GM23338 (cell line): ENCODE measurements around the gene MLC1. TPM values are rescaled to one million over a fixed set of nuclear protein-coding genes. Genes with fewer than 3 reads are reported as not detected.

Source experiments
- ATAC-seq: fragments of 200-7000 bp; cut with Tn5 transposase; 3 replicates; pipeline ENCODE4 v1.9.1; 2020
- DNase-seq: peaks from one replicate; pipeline ENCODE4 v3.0.0-alpha.2; 2015; ENCODE audit warnings: low spot score
- H2AFZ ChIP-seq: fragments of 200-600 bp; sonication (generic); 2 replicates; pipeline ENCODE4 v1.8.0; 2016; ENCODE audit warnings: antibody characterized with exemption, mild to moderate bottlenecking, moderate library complexity
- H3F3A ChIP-seq: fragments of 200-600 bp; sonication (generic); replicated peaks from 2 replicates; pipeline ENCODE4 v1.8.0; 2017; ENCODE audit warnings: antibody characterized with exemption, mixed run types, low read depth
- H3K27ac ChIP-seq: fragments of 200-600 bp; sonication (generic); 2 replicates; pipeline ENCODE4 v1.6.1; 2016; ENCODE audit warnings: low read depth
- H3K27me3 ChIP-seq: fragments of 200-600 bp; sonication (generic); 2 replicates; pipeline ENCODE4 v1.8.0; 2016; ENCODE audit warnings: mild to moderate bottlenecking, mixed run types, moderate library complexity; ENCODE audit not compliant: insufficient read depth
- H3K36me3 ChIP-seq: fragments of 200-600 bp; sonication (generic); 2 replicates; pipeline ENCODE4 v1.8.0; 2016; ENCODE audit warnings: mild to moderate bottlenecking; ENCODE audit not compliant: insufficient read depth
- H3K4me1 ChIP-seq: fragments of 200-600 bp; sonication (generic); 2 replicates; pipeline ENCODE4 v1.8.0; 2016; ENCODE audit warnings: mild to moderate bottlenecking, moderate library complexity; ENCODE audit not compliant: insufficient read depth
- H3K4me2 ChIP-seq: fragments of 200-600 bp; sonication (generic); 2 replicates; pipeline ENCODE4 v1.7.1; 2017; ENCODE audit warnings: mixed run types
- H3K4me3 ChIP-seq: fragments of 200-600 bp; sonication (generic); 2 replicates; pipeline ENCODE4 v1.6.1; 2016; ENCODE audit warnings: mixed run types
- H3K79me2 ChIP-seq: fragments of 200-600 bp; sonication (generic); replicated peaks from 2 replicates; pipeline ENCODE4 v1.8.0; 2017; ENCODE audit warnings: mild to moderate bottlenecking; ENCODE audit not compliant: insufficient read depth
- H3K9me2 ChIP-seq: fragments of 200-600 bp; sonication (generic); 2 replicates; pipeline ENCODE4 v1.8.0; 2017; ENCODE audit not compliant: insufficient read depth
- H4K20me1 ChIP-seq: fragments of 200-600 bp; sonication (generic); replicated peaks from 2 replicates; pipeline ENCODE4 v1.8.0; 2017; ENCODE audit warnings: mild to moderate bottlenecking; ENCODE audit not compliant: insufficient read depth
- H3K27ac Mint-ChIP-seq: 2 replicates; pipeline ENCODE4 v1.8.0; 2020; ENCODE audit warnings: inconsistent platforms, mild to moderate bottlenecking, moderate library complexity, mixed read lengths
- H3K27me3 Mint-ChIP-seq: 3 replicates; pipeline ENCODE4 v1.8.0; 2022; ENCODE audit warnings: low read depth, mild to moderate bottlenecking, moderate library complexity, mixed read lengths, inconsistent platforms; ENCODE audit not compliant: insufficient read depth, poor library complexity
- H3K36me3 Mint-ChIP-seq: 3 replicates; pipeline ENCODE4 v1.8.0; 2021; ENCODE audit warnings: low read depth, mild to moderate bottlenecking, inconsistent platforms, moderate library complexity, mixed read lengths
- H3K4me1 Mint-ChIP-seq: 3 replicates; pipeline ENCODE4 v1.8.0; 2020; ENCODE audit warnings: mild to moderate bottlenecking, inconsistent platforms, mixed read lengths
- H3K4me3 Mint-ChIP-seq: 3 replicates; pipeline ENCODE4 v1.8.0; 2021; ENCODE audit warnings: moderate library complexity, mild to moderate bottlenecking, inconsistent platforms, mixed read lengths
- H3K9me3 Mint-ChIP-seq: 3 replicates; pipeline ENCODE4 v1.8.0; 2020; ENCODE audit warnings: moderate library complexity, mild to moderate bottlenecking, inconsistent platforms, mixed read lengths
- CREB1 ChIP-seq: fragments of 250-450 bp; sonication (Bioruptor Pico); IDR thresholded peaks from 2 replicates; pipeline ENCODE4 v1.5.0; 2020; ENCODE audit warnings: low read depth, mild to moderate bottlenecking, moderate library complexity
- CTCF ChIP-seq, 2 experiments: fragments of 200-600 bp in 1 of 2; sonication (generic) in 1 of 2; conservative IDR thresholded peaks; 2 replicates each; pipeline versions ENCODE4 v1.5.1 to v1.6.1; 2016 to 2017; ENCODE audit warnings: antibody characterized with exemption in 2 of 2, low read depth in 2 of 2, mild to moderate bottlenecking in 2 of 2, moderate library complexity in 1 of 2
- EZH2 ChIP-seq: fragments of 200-600 bp; sonication (generic); IDR thresholded peaks from one replicate; pipeline ENCODE4 v1.8.0; 2017; ENCODE audit warnings: antibody characterized with exemption, mild to moderate bottlenecking, low read depth; ENCODE audit not compliant: unreplicated experiment
- EZH2phosphoT487 ChIP-seq: fragments of 200-600 bp; sonication (generic); IDR thresholded peaks from one replicate; pipeline ENCODE4 v1.8.1; 2018; ENCODE audit warnings: antibody characterized with exemption; ENCODE audit not compliant: unreplicated experiment
- JUNB ChIP-seq: IDR thresholded peaks from one replicate; pipeline ENCODE4 v1.6.1; 2016; ENCODE audit warnings: antibody characterized with exemption; ENCODE audit not compliant: unreplicated experiment
- NANOG ChIP-seq: IDR thresholded peaks from 2 replicates; pipeline ENCODE4 v1.6.1; 2016; ENCODE audit warnings: antibody characterized with exemption, borderline replicate concordance
- POLR2AphosphoS5 ChIP-seq: IDR thresholded peaks from 2 replicates; pipeline ENCODE4 v1.6.1; 2016; ENCODE audit warnings: antibody characterized with exemption, low read depth
- REST ChIP-seq: IDR thresholded peaks from one replicate; pipeline ENCODE4 v1.6.1; 2018; ENCODE audit warnings: antibody characterized with exemption; ENCODE audit not compliant: unreplicated experiment
- STAT1 ChIP-seq: IDR thresholded peaks from one replicate; pipeline ENCODE4 v1.6.1; 2016; ENCODE audit warnings: antibody characterized with exemption; ENCODE audit not compliant: unreplicated experiment
- ZNF114 ChIP-seq: fragments of 250-450 bp; sonication (Bioruptor Pico); IDR thresholded peaks from 2 replicates; pipeline ENCODE4 v1.5.0; 2020; ENCODE audit warnings: mild to moderate bottlenecking, moderate library complexity
- ZNF331 ChIP-seq: fragments of 250-450 bp; sonication (Bioruptor Pico); IDR thresholded peaks from 2 replicates; pipeline ENCODE4 v1.5.0; 2020; ENCODE audit warnings: low read depth, mild to moderate bottlenecking, moderate library complexity
- polyA plus RNA-seq: library from polyadenylated mRNA; unstranded; fragments of >200 nt; fragmentation: Nextera tagmentation; extraction: Ambion mirVana; gene quantifications from 2 replicates; pipeline ENCODE4 v1.2.1, GENCODE V29; 2016
- total RNA-seq: library from RNA; depleted of rRNA; stranded (reverse); fragments of >200 nt; shearing (Covaris generic); gene quantifications from 2 replicates; pipeline ENCODE4 v1.2.3, GENCODE V29; 2014
- TF ChIP-seq, protein P1 (sequence below): IDR thresholded peaks from 2 replicates; pipeline ENCODE4 v1.6.1; 2016; ENCODE audit warnings: antibody characterized with exemption
- TF ChIP-seq, protein P2 (sequence below): fragments of 250-450 bp; sonication (Bioruptor Pico); IDR thresholded peaks from 2 replicates; pipeline ENCODE4 v1.5.0; 2020; ENCODE audit warnings: mild to moderate bottlenecking, moderate library complexity

Gene MLC1
- total and polyA plus RNA-seq, 2 experiments from 2014 or later, result not detected

- no peaks in the 10 kb centered on the region for H3K9me3 Mint-ChIP-seq
- peaks cover 5% of the 10 kb centered on the region for H3K27me3 Mint-ChIP-seq
- Histone ChIP-seq H2AFZ (no peak overlapping the region), H3K9me2 (no peaks in the 10 kb centered on the region), H3K4me2 (no peak overlapping the region), H4K20me1 (no peaks in the 10 kb centered on the region), H3K4me1 (no peaks in the 10 kb centered on the region), H3K36me3 (no peaks in the 10 kb centered on the region), H3K4me3 (no peak overlapping the region), H3K79me2 (no peaks in the 10 kb centered on the region), H3K27me3 (no peaks in the 10 kb centered on the region), H3F3A (no peaks in the 10 kb centered on the region), H3K27ac (no peak overlapping the region)
- H3K36me3 Mint-ChIP-seq, result no peaks in the 10 kb centered on the region
- no peak overlapping the region for H3K27ac Mint-ChIP-seq
- no peak for DNase-seq
- ATAC-seq, result no peak
- H3K4me3 Mint-ChIP-seq, result no peak overlapping the region
- no peaks in the 10 kb centered on the region for H3K4me1 Mint-ChIP-seq
- no peak for TF ChIP-seq JUNB
- TF ChIP-seq ZNF331 (CRISPR knock-in tag), result no peak
- TF ChIP-seq POLR2AphosphoS5, result no peak
- no peak for TF ChIP-seq REST
- TF ChIP-seq NANOG, result no peak
- no peak for TF ChIP-seq CTCF (conservative IDR thresholded peaks at IDR 0.05; ENCODE audit: low read depth in 2 of 2)
- TF ChIP-seq CREB1 (CRISPR knock-in tag), result no peak
- no peak for TF ChIP-seq EZH2phosphoT487
- TF ChIP-seq, protein P1, sequence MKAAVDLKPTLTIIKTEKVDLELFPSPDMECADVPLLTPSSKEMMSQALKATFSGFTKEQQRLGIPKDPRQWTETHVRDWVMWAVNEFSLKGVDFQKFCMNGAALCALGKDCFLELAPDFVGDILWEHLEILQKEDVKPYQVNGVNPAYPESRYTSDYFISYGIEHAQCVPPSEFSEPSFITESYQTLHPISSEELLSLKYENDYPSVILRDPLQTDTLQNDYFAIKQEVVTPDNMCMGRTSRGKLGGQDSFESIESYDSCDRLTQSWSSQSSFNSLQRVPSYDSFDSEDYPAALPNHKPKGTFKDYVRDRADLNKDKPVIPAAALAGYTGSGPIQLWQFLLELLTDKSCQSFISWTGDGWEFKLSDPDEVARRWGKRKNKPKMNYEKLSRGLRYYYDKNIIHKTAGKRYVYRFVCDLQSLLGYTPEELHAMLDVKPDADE, result no peak
- no peak for TF ChIP-seq ZNF114 (CRISPR knock-in tag)
- TF ChIP-seq, protein P2, sequence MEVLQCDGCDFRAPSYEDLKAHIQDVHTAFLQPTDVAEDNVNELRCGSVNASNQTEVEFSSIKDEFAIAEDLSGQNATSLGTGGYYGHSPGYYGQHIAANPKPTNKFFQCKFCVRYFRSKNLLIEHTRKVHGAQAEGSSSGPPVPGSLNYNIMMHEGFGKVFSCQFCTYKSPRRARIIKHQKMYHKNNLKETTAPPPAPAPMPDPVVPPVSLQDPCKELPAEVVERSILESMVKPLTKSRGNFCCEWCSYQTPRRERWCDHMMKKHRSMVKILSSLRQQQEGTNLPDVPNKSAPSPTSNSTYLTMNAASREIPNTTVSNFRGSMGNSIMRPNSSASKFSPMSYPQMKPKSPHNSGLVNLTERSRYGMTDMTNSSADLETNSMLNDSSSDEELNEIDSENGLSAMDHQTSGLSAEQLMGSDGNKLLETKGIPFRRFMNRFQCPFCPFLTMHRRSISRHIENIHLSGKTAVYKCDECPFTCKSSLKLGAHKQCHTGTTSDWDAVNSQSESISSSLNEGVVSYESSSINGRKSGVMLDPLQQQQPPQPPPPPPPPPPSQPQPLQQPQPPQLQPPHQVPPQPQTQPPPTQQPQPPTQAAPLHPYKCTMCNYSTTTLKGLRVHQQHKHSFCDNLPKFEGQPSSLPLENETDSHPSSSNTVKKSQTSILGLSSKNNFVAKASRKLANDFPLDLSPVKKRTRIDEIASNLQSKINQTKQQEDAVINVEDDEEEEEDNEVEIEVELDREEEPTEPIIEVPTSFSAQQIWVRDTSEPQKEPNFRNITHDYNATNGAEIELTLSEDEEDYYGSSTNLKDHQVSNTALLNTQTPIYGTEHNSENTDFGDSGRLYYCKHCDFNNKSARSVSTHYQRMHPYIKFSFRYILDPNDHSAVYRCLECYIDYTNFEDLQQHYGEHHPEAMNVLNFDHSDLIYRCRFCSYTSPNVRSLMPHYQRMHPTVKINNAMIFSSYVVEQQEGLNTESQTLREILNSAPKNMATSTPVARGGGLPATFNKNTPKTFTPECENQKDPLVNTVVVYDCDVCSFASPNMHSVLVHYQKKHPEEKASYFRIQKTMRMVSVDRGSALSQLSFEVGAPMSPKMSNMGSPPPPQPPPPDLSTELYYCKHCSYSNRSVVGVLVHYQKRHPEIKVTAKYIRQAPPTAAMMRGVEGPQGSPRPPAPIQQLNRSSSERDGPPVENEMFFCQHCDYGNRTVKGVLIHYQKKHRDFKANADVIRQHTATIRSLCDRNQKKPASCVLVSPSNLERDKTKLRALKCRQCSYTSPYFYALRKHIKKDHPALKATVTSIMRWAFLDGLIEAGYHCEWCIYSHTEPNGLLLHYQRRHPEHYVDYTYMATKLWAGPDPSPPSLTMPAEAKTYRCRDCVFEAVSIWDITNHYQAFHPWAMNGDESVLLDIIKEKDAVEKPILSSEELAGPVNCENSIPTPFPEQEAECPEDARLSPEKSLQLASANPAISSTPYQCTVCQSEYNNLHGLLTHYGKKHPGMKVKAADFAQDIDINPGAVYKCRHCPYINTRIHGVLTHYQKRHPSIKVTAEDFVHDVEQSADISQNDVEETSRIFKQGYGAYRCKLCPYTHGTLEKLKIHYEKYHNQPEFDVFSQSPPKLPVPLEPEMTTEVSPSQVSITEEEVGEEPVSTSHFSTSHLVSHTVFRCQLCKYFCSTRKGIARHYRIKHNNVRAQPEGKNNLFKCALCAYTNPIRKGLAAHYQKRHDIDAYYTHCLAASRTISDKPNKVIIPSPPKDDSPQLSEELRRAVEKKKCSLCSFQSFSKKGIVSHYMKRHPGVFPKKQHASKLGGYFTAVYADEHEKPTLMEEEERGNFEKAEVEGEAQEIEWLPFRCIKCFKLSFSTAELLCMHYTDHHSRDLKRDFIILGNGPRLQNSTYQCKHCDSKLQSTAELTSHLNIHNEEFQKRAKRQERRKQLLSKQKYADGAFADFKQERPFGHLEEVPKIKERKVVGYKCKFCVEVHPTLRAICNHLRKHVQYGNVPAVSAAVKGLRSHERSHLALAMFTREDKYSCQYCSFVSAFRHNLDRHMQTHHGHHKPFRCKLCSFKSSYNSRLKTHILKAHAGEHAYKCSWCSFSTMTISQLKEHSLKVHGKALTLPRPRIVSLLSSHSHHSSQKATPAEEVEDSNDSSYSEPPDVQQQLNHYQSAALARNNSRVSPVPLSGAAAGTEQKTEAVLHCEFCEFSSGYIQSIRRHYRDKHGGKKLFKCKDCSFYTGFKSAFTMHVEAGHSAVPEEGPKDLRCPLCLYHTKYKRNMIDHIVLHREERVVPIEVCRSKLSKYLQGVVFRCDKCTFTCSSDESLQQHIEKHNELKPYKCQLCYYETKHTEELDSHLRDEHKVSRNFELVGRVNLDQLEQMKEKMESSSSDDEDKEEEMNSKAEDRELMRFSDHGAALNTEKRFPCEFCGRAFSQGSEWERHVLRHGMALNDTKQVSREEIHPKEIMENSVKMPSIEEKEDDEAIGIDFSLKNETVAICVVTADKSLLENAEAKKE (CRISPR knock-in tag), result no peak
- no peak for TF ChIP-seq STAT1
- TF ChIP-seq EZH2, result no peak
Observed at GRCh38 chr22:50040717-50041116, 44.5 kb downstream of the MLC1 start.
